DOHH2 (cell line): Measurements from ENCODE around the gene GFM1.

ENCODE experiments used
- CTCF ChIP-seq: fragments of 200-600 bp; sonication (generic); IDR thresholded peaks from one replicate; pipeline ENCODE4 v1.5.1; 2014; ENCODE audit warnings: antibody characterized with exemption, mild to moderate bottlenecking, low read depth, low read length; ENCODE audit not compliant: poor library complexity, severe bottlenecking
- EZH2phosphoT487 ChIP-seq: fragments of 200-600 bp; sonication (generic); IDR thresholded peaks from 2 replicates; pipeline ENCODE4 v1.6.1; 2017; ENCODE audit warnings: borderline replicate concordance, mild to moderate bottlenecking, antibody characterized with exemption, low read length, moderate library complexity, mixed read lengths

DNA sequence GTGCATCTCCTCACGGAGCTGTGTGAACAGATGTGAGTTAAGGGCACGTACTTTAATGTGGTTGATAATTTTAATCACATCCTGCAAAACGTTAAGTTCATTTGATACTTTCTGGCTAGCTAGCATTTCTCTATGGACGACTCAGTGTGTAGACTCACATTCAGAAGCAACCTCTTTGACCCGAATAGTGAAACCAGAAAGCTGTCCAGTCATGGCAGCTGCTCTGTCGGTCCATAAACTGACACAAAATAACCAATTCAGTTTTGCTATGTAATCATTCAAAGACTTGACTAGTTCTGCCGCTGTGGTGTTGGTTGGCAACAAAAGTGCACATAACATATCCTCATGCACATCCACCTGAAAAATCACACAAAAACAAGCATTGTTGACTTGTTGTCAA is 3.7 kb upstream of the GFM1 start:
- TF ChIP-seq CTCF (no peak), EZH2phosphoT487 (no peak)
